Peyer's patch (tissue), 4 donors: ENCODE results near the gene AP2B1.
A peak's percentile ranks its signal among the peaks of the same experiment; 100 is the strongest.

Experiments used
- POLR2A ChIP-seq, 2 donors: fragments of 450-650 bp; IDR thresholded peaks; one replicate each; pipeline ENCODE4 v1.5.1; 2017; ENCODE audit warnings: antibody characterized with exemption in 2 of 2, mild to moderate bottlenecking in 2 of 2, moderate library complexity in 2 of 2
- TF ChIP-seq, protein P1 (sequence below), 6 experiments: fragments of 450-650 bp in 4 of 6; fragments of 200-600 bp in 2 of 6; sonication (generic) in 1 of 6; IDR thresholded peaks; one replicate each; pipeline ENCODE4 v1.5.1; 2017 to 2019; ENCODE audit warnings: antibody characterized with exemption in 6 of 6, mild to moderate bottlenecking in 3 of 6, moderate library complexity in 1 of 6

GRCh38 chr17:35587074-35587961 lies at the start of gene AP2B1:
- TF ChIP-seq, protein P1, sequence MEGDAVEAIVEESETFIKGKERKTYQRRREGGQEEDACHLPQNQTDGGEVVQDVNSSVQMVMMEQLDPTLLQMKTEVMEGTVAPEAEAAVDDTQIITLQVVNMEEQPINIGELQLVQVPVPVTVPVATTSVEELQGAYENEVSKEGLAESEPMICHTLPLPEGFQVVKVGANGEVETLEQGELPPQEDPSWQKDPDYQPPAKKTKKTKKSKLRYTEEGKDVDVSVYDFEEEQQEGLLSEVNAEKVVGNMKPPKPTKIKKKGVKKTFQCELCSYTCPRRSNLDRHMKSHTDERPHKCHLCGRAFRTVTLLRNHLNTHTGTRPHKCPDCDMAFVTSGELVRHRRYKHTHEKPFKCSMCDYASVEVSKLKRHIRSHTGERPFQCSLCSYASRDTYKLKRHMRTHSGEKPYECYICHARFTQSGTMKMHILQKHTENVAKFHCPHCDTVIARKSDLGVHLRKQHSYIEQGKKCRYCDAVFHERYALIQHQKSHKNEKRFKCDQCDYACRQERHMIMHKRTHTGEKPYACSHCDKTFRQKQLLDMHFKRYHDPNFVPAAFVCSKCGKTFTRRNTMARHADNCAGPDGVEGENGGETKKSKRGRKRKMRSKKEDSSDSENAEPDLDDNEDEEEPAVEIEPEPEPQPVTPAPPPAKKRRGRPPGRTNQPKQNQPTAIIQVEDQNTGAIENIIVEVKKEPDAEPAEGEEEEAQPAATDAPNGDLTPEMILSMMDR (IDR thresholded peaks at IDR 0.05), result peak in 3 of 6 experiments; percentile 2 to 12 (median 10)
- TF ChIP-seq POLR2A (IDR thresholded peaks at IDR 0.05), result peak in 1 of 2 donors; percentile 37
